Naive thymus-derived CD4-positive, alpha-beta T cell (primary cell): ENCODE data around the gene SH2D4B. TPM values are rescaled to one million over a fixed set of nuclear protein-coding genes. Genes with fewer than 3 reads are reported as not detected.

Experiments
- ATAC-seq: fragments of 150-1000 bp; cut with Tn5 transposase; 2 replicates; pipeline ENCODE4 v1.10.0; 2021; ENCODE audit warnings: mild to moderate bottlenecking, moderate library complexity
- CTCF ChIA-PET: fragments of 350-600 bp; sonication (Branson Sonifier 250); formaldehyde crosslinking; loops from one replicate; lab custom pipeline; 2021; ENCODE audit warnings: antibody characterized with exemption; lab: Charles Lee
- POLR2A ChIA-PET: fragments of 350-600 bp; sonication (Branson Sonifier 250); formaldehyde crosslinking; loops from one replicate; lab custom pipeline; 2021; ENCODE audit warnings: antibody characterized with exemption, inconsistent platforms; lab: Charles Lee
- DNase-seq, 9 donors: peaks; one replicate each; pipeline versions ENCODE4 v3.0.0 to v3.0.0-alpha.2; 2020 to 2022; ENCODE audit warnings: mixed read lengths in 1 of 9
- H3K27ac ChIP-seq: one replicate; pipeline ENCODE4 v1.7.0; 2013; ENCODE audit warnings: mild to moderate bottlenecking, low read depth, low read length, moderate library complexity
- H3K27me3 ChIP-seq, 2 donors: one replicate each; pipeline ENCODE4 v1.7.0; 2013; ENCODE audit warnings: low read length in 2 of 2, mild to moderate bottlenecking in 2 of 2, moderate library complexity in 2 of 2; ENCODE audit not compliant: control insufficient read depth in 2 of 2, insufficient read depth in 2 of 2
- H3K36me3 ChIP-seq, 3 experiments: 1 replicate in 2 of 3; 2 replicates in 1 of 3; pipeline ENCODE4 v1.7.0; 2013; ENCODE audit warnings: low read length in 3 of 3, mild to moderate bottlenecking in 3 of 3, moderate library complexity in 1 of 3; ENCODE audit not compliant: insufficient read depth in 3 of 3, control insufficient read depth in 2 of 3
- H3K4me1 ChIP-seq, 2 donors: one replicate each; pipeline ENCODE4 v1.7.0; 2013; ENCODE audit warnings: low read length in 2 of 2, mild to moderate bottlenecking in 2 of 2, moderate library complexity in 1 of 2; ENCODE audit not compliant: control insufficient read depth in 2 of 2, insufficient read depth in 2 of 2
- H3K4me3 ChIP-seq: 2 replicates; pipeline ENCODE4 v1.7.0; 2013; ENCODE audit warnings: mild to moderate bottlenecking, low read length
- H3K9me3 ChIP-seq, 3 experiments: 1 replicate in 2 of 3; 2 replicates in 1 of 3; pipeline ENCODE4 v1.7.0; 2013; ENCODE audit warnings: low read length in 3 of 3; ENCODE audit not compliant: control insufficient read depth in 2 of 3
- H3K27ac Mint-ChIP-seq, 9 donors: one replicate each; pipeline ENCODE4 v1.8.0; 2020 to 2022; ENCODE audit warnings: mixed read lengths in 9 of 9, mild to moderate bottlenecking in 8 of 9, moderate library complexity in 5 of 9, inconsistent platforms in 2 of 9
- H3K27me3 Mint-ChIP-seq, 5 donors: one replicate each; pipeline ENCODE4 v1.8.0; 2021 to 2022; ENCODE audit warnings: mixed read lengths in 5 of 5, mild to moderate bottlenecking in 1 of 5
- H3K36me3 Mint-ChIP-seq, 5 donors: one replicate each; pipeline ENCODE4 v1.8.0; 2020 to 2022; ENCODE audit warnings: mixed read lengths in 5 of 5, mild to moderate bottlenecking in 3 of 5, inconsistent platforms in 1 of 5
- H3K4me1 Mint-ChIP-seq, 7 donors: one replicate each; pipeline ENCODE4 v1.8.0; 2020 to 2022; ENCODE audit warnings: mixed read lengths in 7 of 7, mild to moderate bottlenecking in 3 of 7, inconsistent platforms in 1 of 7
- H3K4me3 Mint-ChIP-seq, 10 donors: one replicate each; pipeline ENCODE4 v1.8.0; 2020 to 2022; ENCODE audit warnings: mild to moderate bottlenecking in 10 of 10, mixed read lengths in 10 of 10, moderate library complexity in 6 of 10, inconsistent platforms in 2 of 10
- H3K9me3 Mint-ChIP-seq, 11 donors: one replicate each; pipeline ENCODE4 v1.8.0; 2020 to 2022; ENCODE audit warnings: mixed read lengths in 11 of 11, mild to moderate bottlenecking in 4 of 11, inconsistent platforms in 1 of 11, moderate library complexity in 1 of 11
- intact Hi-C, 2 donors: fragments of 100-400 bp; cut with micrococcal nuclease; formaldehyde crosslinking; loops; one replicate each; pipeline ENCODE4 v1.15.1; 2023
- polyA plus RNA-seq, 2 donors: library from polyadenylated mRNA; unstranded; fragments of 300-500 nt; fragmentation: Illumina TruSeq; gene quantifications; one replicate each; pipeline ENCODE4 v1.2.3, GENCODE V29; 2021
- total RNA-seq, 6 experiments: library from RNA in 5 of 6; stranded (reverse) in 5 of 6; gene quantifications; 1 replicate in 5 of 6; 2 replicates in 1 of 6; pipeline ENCODE4 v1.2.3 and lab custom pipeline; 2021 to 2026

The SH2D4B gene
- total and polyA plus RNA-seq, 7 experiments from 2014 or later = 0.10 to 0.51 (median 0.14) TPM; not detected in 2

DNA sequence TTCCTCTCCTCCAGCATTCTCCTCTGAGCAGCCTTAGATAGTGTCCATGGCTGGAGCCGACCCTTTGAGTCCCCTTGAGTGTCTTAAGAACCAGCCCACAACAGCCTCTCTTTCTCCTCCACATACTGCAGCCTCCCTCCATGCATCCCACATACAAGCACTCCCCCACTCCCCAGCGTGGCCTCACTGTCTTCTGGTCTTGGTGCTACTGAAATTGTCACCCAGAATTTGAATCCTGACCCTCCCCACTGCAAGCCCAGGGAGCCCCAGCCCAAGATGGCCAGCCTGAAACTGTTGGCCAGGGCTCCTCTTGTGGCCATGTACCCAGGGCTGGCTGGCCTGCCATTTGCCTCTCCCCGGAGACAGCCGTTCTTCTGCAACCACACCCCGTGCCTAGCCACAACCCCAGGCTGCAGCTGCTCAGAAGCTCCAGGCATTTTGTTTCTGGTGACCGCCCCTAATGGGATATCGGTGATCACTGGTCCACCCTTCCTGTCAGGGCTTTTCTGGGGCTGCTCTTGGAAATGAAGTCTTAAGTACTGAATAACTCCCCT, 18.8 kb upstream of the SH2D4B start:
- no peak overlapping the region for H3K4me3 ChIP-seq
- ChIA-PET CTCF (interaction anchor here (0.7 to 0.8 kb wide), 2 partner anchors 9 to 74 kb away, joined by 3 to 4 read pairs; no protein-coding TSS in a partner anchor), POLR2A (no interaction called here)
- no peaks in the 10 kb centered on the region for H3K9me3 ChIP-seq
- DNase-seq (no peak), ATAC-seq (no peak)
- H3K4me1 Mint-ChIP-seq = peaks cover 22 to 51% (median 36%) of the 10 kb centered on the region in 7 donors
- H3K27me3 ChIP-seq = no peaks in the 10 kb centered on the region
- H3K27ac Mint-ChIP-seq = peak overlapping the region; percentile 3 to 79 (median 60)
- no peaks in the 10 kb centered on the region for H3K27me3 Mint-ChIP-seq
- H3K9me3 Mint-ChIP-seq = peaks cover 0 to 2% (median 0%) of the 10 kb centered on the region in 11 donors
- peaks cover 5 to 40% (median 27%) of the 10 kb centered on the region in 5 donors for H3K36me3 Mint-ChIP-seq
- H3K4me1 ChIP-seq = no peaks in the 10 kb centered on the region
- no peak overlapping the region for H3K4me3 Mint-ChIP-seq
- intact Hi-C loops = no loop called here
- H3K36me3 ChIP-seq = peaks cover 23 to 78% (median 35%) of the 10 kb centered on the region in 3 experiments
- H3K27ac ChIP-seq = no peak overlapping the region

DNA sequence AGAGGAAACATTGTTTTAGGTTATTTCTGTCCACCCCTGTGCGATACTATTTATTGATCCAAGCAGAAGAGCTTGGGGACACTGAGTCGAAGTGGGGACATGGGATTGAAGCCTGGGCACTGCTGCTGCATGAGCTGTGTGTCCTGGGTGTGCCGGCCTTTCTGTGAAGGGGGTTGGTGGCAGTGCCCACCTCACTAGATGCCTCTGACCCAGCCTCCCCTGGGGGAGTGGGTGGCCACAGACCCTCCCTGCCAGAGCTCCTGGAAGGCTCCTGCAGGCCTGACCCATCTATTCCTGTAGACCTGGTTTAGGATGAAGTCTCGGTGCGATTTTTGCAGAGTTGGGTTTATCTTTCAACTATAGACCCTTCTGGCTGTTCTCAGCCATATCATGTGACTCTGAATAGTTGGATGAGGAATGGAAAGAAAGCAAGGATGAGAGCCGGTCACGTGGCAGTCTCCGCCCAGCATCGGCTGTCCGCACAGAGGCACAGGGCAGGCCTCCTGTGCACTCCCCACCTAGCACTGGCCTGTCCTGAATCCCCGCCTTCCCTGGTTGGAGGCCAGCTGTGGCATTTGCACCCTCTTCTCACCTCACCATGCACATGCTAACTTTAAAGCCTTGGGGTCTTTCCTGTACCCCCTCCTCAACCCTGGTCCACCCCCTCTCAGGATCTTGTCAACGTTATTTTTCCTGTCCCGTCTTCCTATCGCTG, 17.6 kb upstream of the SH2D4B start:
- H3K27me3 Mint-ChIP-seq = no peaks in the 10 kb centered on the region
- intact Hi-C loops = loop anchor here in 1 of 2 donors (10.0 kb wide), 1 partner anchor 315 kb away; the partner anchor contains the start of gene ANXA11

DNA sequence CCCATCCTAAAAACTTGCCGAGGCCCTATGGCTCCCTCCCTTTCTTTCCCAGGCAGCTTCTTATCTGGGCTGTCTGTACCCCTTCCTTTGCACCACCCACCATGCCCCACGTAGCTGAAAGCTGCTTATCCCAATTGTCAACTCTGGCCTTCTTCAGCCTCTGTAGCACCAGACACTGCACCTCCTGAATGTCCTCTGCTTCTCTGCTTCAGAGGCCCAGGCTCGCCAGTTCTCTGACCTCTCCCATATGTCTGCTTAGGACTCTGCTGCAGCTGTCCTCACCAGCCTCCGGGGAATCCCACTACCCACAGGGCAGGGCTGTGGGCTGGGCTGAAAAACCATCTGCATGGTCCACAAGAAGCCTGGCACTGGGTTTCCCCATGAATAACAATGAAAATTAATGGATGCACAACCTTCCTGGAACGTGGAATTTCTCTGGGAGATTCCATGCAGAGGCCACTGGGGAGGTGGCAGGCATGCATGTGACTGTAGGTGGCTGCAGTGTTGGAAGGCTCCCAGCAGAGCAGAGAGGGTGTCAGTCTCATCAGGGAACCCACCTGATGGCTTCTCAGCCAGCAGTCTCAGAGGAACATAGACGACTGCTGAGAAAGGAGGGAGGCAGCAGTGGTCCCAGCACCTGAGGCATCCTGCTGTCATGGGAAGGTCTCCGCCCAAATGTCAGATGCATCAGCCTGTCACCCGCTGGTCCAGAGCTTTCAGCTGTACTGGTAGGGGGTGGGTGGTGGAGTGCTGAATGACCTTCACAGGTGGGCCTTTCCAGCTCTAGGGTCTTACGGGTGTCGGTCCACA, 16.8 kb upstream of the SH2D4B start:
- no peaks in the 10 kb centered on the region for H3K9me3 ChIP-seq
- no peak for DNase-seq
- no peaks in the 10 kb centered on the region for H3K27me3 Mint-ChIP-seq
- peak overlapping the region; percentile 40 to 89 (median 79) for H3K27ac Mint-ChIP-seq
- no peaks in the 10 kb centered on the region for H3K27me3 ChIP-seq
- peaks cover 4 to 12% of the 10 kb centered on the region in 2 donors for H3K4me1 ChIP-seq
- H3K36me3 Mint-ChIP-seq = peaks cover 0 to 30% (median 18%) of the 10 kb centered on the region in 5 donors
- POLR2A ChIA-PET = interaction anchor here (1.0 kb wide), 1 partner anchor 57 kb away, joined by 3 read pairs; no protein-coding TSS in a partner anchor
- H3K4me3 ChIP-seq = no peak overlapping the region
- peak overlapping the region in 3 of 10 donors; percentile 18 to 58 (median 30) for H3K4me3 Mint-ChIP-seq
- H3K36me3 ChIP-seq = peaks cover 5 to 58% (median 15%) of the 10 kb centered on the region in 3 experiments
- peaks cover 0 to 7% (median 0%) of the 10 kb centered on the region in 11 donors for H3K9me3 Mint-ChIP-seq
- CTCF ChIA-PET = interaction anchor here (1.3 kb wide), 1 partner anchor 76 kb away, joined by 5 read pairs; no protein-coding TSS in a partner anchor
- peak overlapping the region; percentile 22 for H3K27ac ChIP-seq
- peaks cover 34 to 71% (median 56%) of the 10 kb centered on the region in 7 donors for H3K4me1 Mint-ChIP-seq
- intact Hi-C loops = loop anchor here in 1 of 2 donors (10.0 kb wide), 1 partner anchor 316 kb away; the partner anchor contains the start of gene ANXA11
- ATAC-seq = no peak

More for the DNA sequence above, 17.6 kb upstream of the SH2D4B start:
- ATAC-seq (no peak), DNase-seq (no peak)
- peaks cover 13 to 66% (median 23%) of the 10 kb centered on the region in 3 experiments for H3K36me3 ChIP-seq
- H3K36me3 Mint-ChIP-seq = peaks cover 0 to 30% (median 18%) of the 10 kb centered on the region in 5 donors
- no peaks in the 10 kb centered on the region for H3K9me3 ChIP-seq
- H3K9me3 Mint-ChIP-seq = peaks cover 0 to 7% (median 0%) of the 10 kb centered on the region in 11 donors
- H3K27ac Mint-ChIP-seq = peak overlapping the region; percentile 40 to 89 (median 79)
- peak overlapping the region; percentile 22 for H3K27ac ChIP-seq
- H3K4me3 ChIP-seq = no peak overlapping the region
- H3K4me3 Mint-ChIP-seq = peak overlapping the region in 2 of 10 donors; percentile 30 to 58
- peaks cover 0 to 7% of the 10 kb centered on the region in 2 donors for H3K4me1 ChIP-seq
- ChIA-PET POLR2A (interaction anchor here (1.0 kb wide), 1 partner anchor 57 kb away, joined by 3 read pairs; no protein-coding TSS in a partner anchor), CTCF (interaction anchor here (0.8 to 1.3 kb wide), 2 partner anchors 75 kb away, joined by 3 to 5 read pairs; no protein-coding TSS in a partner anchor)
- no peaks in the 10 kb centered on the region for H3K27me3 ChIP-seq
- peaks cover 26 to 63% (median 49%) of the 10 kb centered on the region in 7 donors for H3K4me1 Mint-ChIP-seq

DNA sequence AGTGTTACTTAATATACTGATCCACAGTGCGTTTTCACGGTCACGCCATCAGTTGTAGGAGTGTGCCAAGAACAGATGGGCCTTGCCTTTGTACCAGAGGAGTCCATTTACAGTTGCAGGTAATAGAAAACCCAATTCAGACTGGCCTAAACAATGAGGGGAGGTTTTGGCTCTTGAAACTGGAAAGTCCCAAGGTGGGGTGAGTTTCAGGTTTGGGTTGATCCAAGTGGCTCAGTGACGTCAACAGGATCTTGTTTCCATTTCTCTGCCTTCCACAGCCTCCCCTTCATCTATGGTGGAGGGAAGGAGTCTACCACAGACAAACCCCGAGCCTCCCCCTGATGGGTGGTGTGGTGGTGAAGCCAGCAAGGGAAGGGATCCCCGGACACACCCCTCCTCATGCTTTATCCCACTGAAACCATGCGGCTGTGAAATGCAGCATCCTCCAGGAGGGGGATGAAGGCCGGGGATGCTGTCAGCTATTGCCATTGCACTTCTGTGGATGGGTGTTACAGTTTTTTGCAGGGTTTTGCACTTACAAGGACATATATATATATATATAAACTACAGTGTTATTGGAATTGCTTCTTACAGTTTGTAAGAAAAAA, 14.8 kb upstream of the SH2D4B start:
- DNase-seq (peak in 1 of 9 donors; percentile 46), ATAC-seq (peak; percentile 26)
- Histone ChIP-seq H3K27ac (peak overlapping the region; percentile 22), H3K36me3 (peaks cover 0 to 38% (median 6%) of the 10 kb centered on the region in 3 experiments), H3K4me3 (no peak overlapping the region), H3K27me3 (no peaks in the 10 kb centered on the region), H3K4me1 (peaks cover 16 to 32% of the 10 kb centered on the region in 2 donors), H3K9me3 (no peaks in the 10 kb centered on the region)
- Mint-ChIP-seq H3K9me3 (peaks cover 0 to 7% (median 0%) of the 10 kb centered on the region in 11 donors), H3K27ac (peak overlapping the region; percentile 66 to 98 (median 79)), H3K4me1 (peaks cover 38 to 79% (median 66%) of the 10 kb centered on the region in 7 donors), H3K4me3 (peak overlapping the region in 4 of 10 donors; percentile 2 to 42 (median 40)), H3K36me3 (peaks cover 0 to 21% (median 7%) of the 10 kb centered on the region in 5 donors), H3K27me3 (no peaks in the 10 kb centered on the region)
- intact Hi-C loops = loop anchor here in 1 of 2 donors (10.0 kb wide), 1 partner anchor 318 kb away; the partner anchor contains the start of gene ANXA11
- CTCF ChIA-PET = no interaction called here
- POLR2A ChIA-PET = interaction anchor here (0.7 to 3.4 kb wide), 2 partner anchors 56 to 156 kb away, joined by 4 to 10 read pairs; no protein-coding TSS in a partner anchor

DNA sequence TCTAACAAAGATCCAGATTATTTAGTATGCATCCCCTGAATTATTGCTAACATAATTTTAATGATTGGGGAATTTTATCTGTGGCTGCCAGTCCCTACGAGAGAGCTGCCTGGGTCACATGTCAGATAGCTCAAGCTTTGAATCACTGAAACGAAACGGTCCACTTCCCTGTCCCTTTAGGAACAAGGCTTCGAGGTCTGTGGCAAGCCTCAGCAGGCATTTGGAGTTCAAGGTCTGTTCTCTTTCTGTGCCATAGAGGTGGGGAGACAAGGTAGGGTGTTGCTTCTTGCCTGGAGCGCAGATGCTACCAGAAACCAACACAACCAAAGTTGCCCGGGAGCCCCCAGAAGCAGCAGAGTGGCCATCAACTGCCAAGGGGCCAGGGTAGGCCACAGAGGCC, 13.9 kb upstream of the SH2D4B start:
- CTCF ChIA-PET = interaction anchor here (0.5 kb wide), 1 partner anchor 12 kb away, joined by 3 read pairs; no protein-coding TSS in a partner anchor
- H3K4me1 ChIP-seq = peaks cover 16 to 42% of the 10 kb centered on the region in 2 donors
- H3K4me3 ChIP-seq = no peak overlapping the region
- Mint-ChIP-seq H3K36me3 (peaks cover 0 to 24% (median 4%) of the 10 kb centered on the region in 5 donors), H3K4me3 (peak overlapping the region in 4 of 10 donors; percentile 54 to 80 (median 72)), H3K9me3 (peaks cover 0 to 7% (median 0%) of the 10 kb centered on the region in 11 donors), H3K27ac (peak overlapping the region; percentile 63 to 98 (median 93)), H3K27me3 (no peaks in the 10 kb centered on the region), H3K4me1 (peaks cover 42 to 79% (median 71%) of the 10 kb centered on the region in 7 donors)
- no peak for DNase-seq
- H3K9me3 ChIP-seq = no peaks in the 10 kb centered on the region
- peak overlapping the region; percentile 44 for H3K27ac ChIP-seq
- no peaks in the 10 kb centered on the region for H3K27me3 ChIP-seq
- POLR2A ChIA-PET = interaction anchor here (0.6 to 3.4 kb wide), 4 partner anchors 15 to 157 kb away, joined by 3 to 10 read pairs (median 4); no protein-coding TSS in a partner anchor
- intact Hi-C loops = loop anchor here in 1 of 2 donors (10.0 kb wide), 1 partner anchor 319 kb away; the partner anchor contains the start of gene ANXA11
- ATAC-seq = no peak
- peaks cover 0 to 29% (median 0%) of the 10 kb centered on the region in 3 experiments for H3K36me3 ChIP-seq
